ENCODE measurements around the gene BOC. TPM values are rescaled to one million over a fixed set of nuclear protein-coding genes. Genes with fewer than 3 reads are reported as not detected.

BOC gene
- polyA plus RNA-seq, 1 donor from 2014 or later = 0.53 TPM

GRCh38 chr3:113273011-113273410 lies 61.7 kb downstream of the BOC start:
- Histone ChIP-seq H3K36me3 (ENCODE audit: insufficient read depth, low read length) (no peaks in the 10 kb centered on the region), H3K4me2 (ENCODE audit: low read length) (no peak overlapping the region), H3K9ac (ENCODE audit: low read length) (no peak overlapping the region), H3K79me2 (replicated peaks; ENCODE audit: insufficient read depth, low read length) (no peaks in the 10 kb centered on the region), H3K9me3 (ENCODE audit: low read length) (no peaks in the 10 kb centered on the region), H3K27me3 (ENCODE audit: insufficient read depth, low read depth, low read length) (no peaks in the 10 kb centered on the region), H3K4me3 (ENCODE audit: low read length) (no peak overlapping the region), H2AFZ (ENCODE audit: low read depth, low read length) (no peak overlapping the region), H4K20me1 (ENCODE audit: insufficient read depth) (no peaks in the 10 kb centered on the region), H3K27ac (ENCODE audit: low read length) (no peak overlapping the region), H3F3A (ENCODE audit: insufficient read depth, low read length, poor library complexity, severe bottlenecking) (peaks cover 4% of the 10 kb centered on the region), H3K9me2 (ENCODE audit: insufficient read depth, low read length) (no peaks in the 10 kb centered on the region)
- no peak for TF ChIP-seq TAF1 (IDR thresholded peaks at IDR 0.05; ENCODE audit: low read depth)
- no peak for TF ChIP-seq POLR2AphosphoS5 (IDR thresholded peaks at IDR 0.05)
- TF ChIP-seq RAD21 (conservative IDR thresholded peaks at IDR 0.05) = no peak
- TF ChIP-seq CTCF (IDR thresholded peaks at IDR 0.05; ENCODE audit: poor library complexity, severe bottlenecking) = no peak
- no peak for TF ChIP-seq SMC3 (conservative IDR thresholded peaks at IDR 0.05; ENCODE audit: poor library complexity)
- TF ChIP-seq EZH2 (IDR thresholded peaks at IDR 0.05; ENCODE audit: borderline replicate concordance, insufficient read depth, low read length, poor library complexity, severe bottlenecking) = no peak
- TF ChIP-seq EP300 (conservative IDR thresholded peaks at IDR 0.05; ENCODE audit: poor library complexity, severe bottlenecking) = no peak
- TF ChIP-seq REST (IDR thresholded peaks at IDR 0.05; ENCODE audit: borderline replicate concordance) = no peak
- no peak for TF ChIP-seq MXI1 (conservative IDR thresholded peaks at IDR 0.05; ENCODE audit: poor library complexity, severe bottlenecking)

- Histone ChIP-seq H3K4me3 (ENCODE audit: low read length) (no peak overlapping the region), H2AFZ (ENCODE audit: low read depth, low read length) (no peak overlapping the region), H4K20me1 (ENCODE audit: insufficient read depth) (no peaks in the 10 kb centered on the region), H3K27me3 (ENCODE audit: insufficient read depth, low read depth, low read length) (no peaks in the 10 kb centered on the region), H3F3A (ENCODE audit: insufficient read depth, low read length, poor library complexity, severe bottlenecking) (peaks cover 4% of the 10 kb centered on the region), H3K36me3 (ENCODE audit: insufficient read depth, low read length) (no peaks in the 10 kb centered on the region), H3K27ac (ENCODE audit: low read length) (no peak overlapping the region), H3K9me2 (ENCODE audit: insufficient read depth, low read length) (no peaks in the 10 kb centered on the region), H3K9me3 (ENCODE audit: low read length) (no peaks in the 10 kb centered on the region), H3K4me2 (ENCODE audit: low read length) (no peak overlapping the region), H3K9ac (ENCODE audit: low read length) (no peak overlapping the region), H3K79me2 (replicated peaks; ENCODE audit: insufficient read depth, low read length) (no peaks in the 10 kb centered on the region)
- TF ChIP-seq TAF1 (IDR thresholded peaks at IDR 0.05; ENCODE audit: low read depth) = no peak
- TF ChIP-seq REST (IDR thresholded peaks at IDR 0.05; ENCODE audit: borderline replicate concordance) = no peak
- TF ChIP-seq CTCF (IDR thresholded peaks at IDR 0.05; ENCODE audit: poor library complexity, severe bottlenecking) = no peak
- TF ChIP-seq MXI1 (conservative IDR thresholded peaks at IDR 0.05; ENCODE audit: poor library complexity, severe bottlenecking) = no peak
- no peak for TF ChIP-seq SMC3 (conservative IDR thresholded peaks at IDR 0.05; ENCODE audit: poor library complexity)
- TF ChIP-seq EZH2 (IDR thresholded peaks at IDR 0.05; ENCODE audit: borderline replicate concordance, insufficient read depth, low read length, poor library complexity, severe bottlenecking) = no peak
- no peak for TF ChIP-seq EP300 (conservative IDR thresholded peaks at IDR 0.05; ENCODE audit: poor library complexity, severe bottlenecking)
- TF ChIP-seq POLR2AphosphoS5 (IDR thresholded peaks at IDR 0.05) = no peak
- TF ChIP-seq RAD21 (conservative IDR thresholded peaks at IDR 0.05) = no peak
Observed at GRCh38 chr3:113273604-113274378, 62.4 kb downstream of the BOC start.

Measured in neural cell (in vitro differentiated cells).